GM06990 (cell line): ENCODE measurements around the gene SEC11A.
"Not testable (repeated sequence)": the region's sequence is repeated elsewhere in the genome, so short reads cannot be mapped to it uniquely, and the experiment has no call there.

ENCODE experiments used
- DNase-seq: peaks from one replicate; pipeline ENCODE4 v3.0.0-alpha.2; 2011; ENCODE audit not compliant: insufficient read length; ENCODE audit errors: extremely low read depth
- H3K27me3 ChIP-seq: replicated peaks from 2 replicates; pipeline ENCODE4 v1.6.0; 2011; ENCODE audit warnings: low read length; ENCODE audit not compliant: control insufficient read depth, insufficient read depth
- H3K36me3 ChIP-seq: 2 replicates; pipeline ENCODE4 v1.5.1; 2011; ENCODE audit warnings: low read length; ENCODE audit not compliant: control insufficient read depth, insufficient read depth
- H3K4me3 ChIP-seq: replicated peaks from 2 replicates; pipeline ENCODE4 v1.5.1; 2011; ENCODE audit warnings: low read depth, mild to moderate bottlenecking, control low read depth, low read length
- CTCF ChIP-seq: IDR thresholded peaks from 2 replicates; pipeline ENCODE4 v1.5.1; 2011; ENCODE audit warnings: low read length, control low read depth, mild to moderate bottlenecking, inconsistent platforms; ENCODE audit not compliant: insufficient read depth, poor library complexity, severe bottlenecking

Gene SEC11A

DNA sequence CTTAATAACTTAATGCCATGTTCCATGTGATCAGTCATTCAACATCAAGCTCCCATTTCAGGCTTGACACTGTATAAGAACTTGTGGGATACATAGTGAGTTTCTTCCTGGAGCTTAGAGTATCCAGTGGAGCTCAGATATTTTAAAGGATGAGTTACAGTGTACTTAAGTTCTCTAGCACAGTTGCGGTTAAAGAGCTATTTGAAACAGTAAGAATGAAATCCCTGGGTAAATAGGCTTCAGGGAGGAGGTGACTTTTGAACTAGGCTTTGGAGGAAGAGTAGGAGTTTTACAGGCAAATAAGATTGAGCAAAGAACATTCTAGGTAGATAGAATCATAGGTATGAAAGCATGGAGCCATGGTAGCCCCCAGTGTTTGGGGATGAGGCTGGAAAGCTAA lies 36.3 kb upstream of the SEC11A start:
- no peak for DNase-seq
- TF ChIP-seq CTCF: no peak
- Histone ChIP-seq H3K4me3 (no peak overlapping the region), H3K27me3 (no peaks in the 10 kb centered on the region), H3K36me3 (no peaks in the 10 kb centered on the region)

DNA sequence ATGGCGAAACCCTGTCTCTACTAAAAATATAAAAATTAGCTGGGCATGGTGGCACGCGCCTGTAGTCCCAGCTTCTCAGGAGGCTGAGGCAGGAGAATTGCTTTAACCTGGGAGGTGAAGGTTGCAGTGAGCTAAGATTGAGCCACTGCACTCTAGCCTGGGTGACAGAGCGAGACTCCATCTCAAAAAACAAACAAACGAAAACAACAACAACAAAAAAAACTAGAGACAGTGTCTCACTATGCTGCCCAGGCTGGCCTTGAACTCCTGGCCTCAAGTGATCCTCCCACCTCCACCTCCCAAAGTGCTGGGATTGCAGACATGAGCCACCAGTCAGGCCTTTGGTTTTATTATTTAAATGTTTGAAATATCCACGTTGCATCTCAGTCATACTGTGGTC lies 35.8 kb upstream of the SEC11A start:
- not testable (repeated sequence) for H3K36me3 ChIP-seq, H3K4me3 ChIP-seq, DNase-seq

DNA sequence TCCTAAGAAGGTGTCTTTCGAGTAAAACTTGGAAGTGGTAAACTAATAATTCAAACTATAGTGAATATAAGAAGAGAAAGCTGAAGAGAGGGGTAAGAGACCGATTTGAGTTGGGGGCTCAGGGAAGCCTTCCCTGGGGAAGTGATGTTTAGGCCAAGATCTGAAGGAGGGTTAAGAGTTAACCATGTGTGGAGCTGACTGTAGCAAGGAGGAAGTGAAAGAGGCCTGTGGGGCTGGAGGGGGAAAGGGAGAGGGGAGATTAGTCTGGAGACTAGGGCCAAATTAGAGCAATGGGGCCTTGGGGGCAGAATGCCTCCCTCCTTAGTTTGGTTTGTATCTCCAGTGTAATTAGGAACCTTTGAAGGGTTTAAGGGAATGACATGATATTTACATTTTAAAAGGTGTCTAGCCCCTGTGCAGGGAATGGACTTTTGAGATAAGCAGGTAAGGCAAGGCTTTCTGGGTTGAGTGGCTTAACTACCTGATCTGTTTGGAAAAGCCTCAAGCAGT lies 34.7 kb upstream of the SEC11A start:
- H3K27me3 ChIP-seq: no peaks in the 10 kb centered on the region
- TF ChIP-seq CTCF: no peak
- peak; percentile 32 for DNase-seq
- no peaks in the 10 kb centered on the region for H3K36me3 ChIP-seq
- peak overlapping the region; percentile 80 for H3K4me3 ChIP-seq

More for the DNA sequence above, 35.8 kb upstream of the SEC11A start:
- not testable (repeated sequence) for H3K27me3 ChIP-seq

DNA sequence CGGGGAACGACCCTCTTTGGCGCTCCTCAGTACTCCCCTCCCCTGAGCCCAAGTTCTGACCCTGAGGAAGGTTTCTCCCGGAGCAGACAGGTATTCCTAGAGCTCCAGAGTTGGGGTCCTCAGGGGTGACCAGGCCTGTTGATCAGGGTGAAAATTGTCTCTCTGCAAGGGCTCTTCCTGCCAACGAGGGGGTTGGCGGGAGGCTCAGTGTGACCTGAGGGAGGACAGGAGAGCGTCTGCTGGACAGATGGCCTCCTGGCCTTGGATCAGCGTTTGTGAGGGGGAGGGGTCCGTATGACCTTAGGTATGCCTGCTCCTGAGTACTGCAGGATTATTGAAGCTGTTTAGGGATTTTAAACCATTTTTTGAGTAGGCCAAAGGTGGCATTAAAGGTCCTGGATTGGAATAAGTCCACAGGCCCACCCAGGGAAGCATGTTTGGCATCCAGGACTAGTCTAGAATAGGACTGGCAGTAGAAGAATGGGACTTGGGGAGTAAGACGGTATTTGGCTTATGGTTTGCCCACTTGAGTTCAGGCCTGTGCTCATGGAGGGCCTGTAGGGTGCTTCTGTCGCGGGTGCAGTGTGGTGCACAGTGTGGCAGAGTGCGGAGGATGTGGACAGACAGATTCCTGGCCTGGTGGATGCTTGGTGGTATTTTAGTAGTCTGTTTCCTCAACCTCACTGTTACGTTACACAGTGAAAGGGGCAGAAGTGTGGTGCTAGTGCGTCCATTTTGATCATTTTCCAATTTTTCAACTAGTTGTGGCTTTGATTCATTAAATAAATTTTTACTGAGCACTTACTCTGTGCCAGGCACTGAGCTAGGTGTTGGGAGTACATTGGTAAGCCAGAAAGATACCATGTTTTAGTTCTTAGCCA lies 33.4 kb upstream of the SEC11A start:
- Histone ChIP-seq H3K36me3 (no peaks in the 10 kb centered on the region), H3K27me3 (no peaks in the 10 kb centered on the region), H3K4me3 (peak overlapping the region; percentile 80)
- TF ChIP-seq CTCF: no peak
- DNase-seq: peak; percentile 35

GRCh38 chr15:84748274-84749110 lies 32.6 kb upstream of the SEC11A start, which contains the start of gene ZNF592:
TSS of gene ZNF592 (plus strand) at chr15:84748592. CDS start at chr15:84782676, 34,084 bp downstream.
- no peak for TF ChIP-seq CTCF
- Histone ChIP-seq H3K36me3 (no peaks in the 10 kb centered on the region), H3K4me3 (peak within 1 kb of the TSS; percentile 80), H3K27me3 (no peaks in the 10 kb centered on the region)
- DNase-seq: peak; percentile 87
